SK-N-SH (cell line): ENCODE results near the gene H6PD.

Source experiments
- CTCF ChIP-seq: fragments of 200-600 bp; sonication (generic); IDR thresholded peaks from 2 replicates; pipeline ENCODE4 v1.6.1; 2017; ENCODE audit warnings: antibody characterized with exemption, mild to moderate bottlenecking, moderate library complexity
- TF ChIP-seq, protein P1 (sequence below): fragments of 150-350 bp; IDR thresholded peaks from 2 replicates; pipeline ENCODE4 v1.6.1; 2017; ENCODE audit warnings: antibody characterized with exemption, low read length, low read depth, borderline replicate concordance

DNA sequence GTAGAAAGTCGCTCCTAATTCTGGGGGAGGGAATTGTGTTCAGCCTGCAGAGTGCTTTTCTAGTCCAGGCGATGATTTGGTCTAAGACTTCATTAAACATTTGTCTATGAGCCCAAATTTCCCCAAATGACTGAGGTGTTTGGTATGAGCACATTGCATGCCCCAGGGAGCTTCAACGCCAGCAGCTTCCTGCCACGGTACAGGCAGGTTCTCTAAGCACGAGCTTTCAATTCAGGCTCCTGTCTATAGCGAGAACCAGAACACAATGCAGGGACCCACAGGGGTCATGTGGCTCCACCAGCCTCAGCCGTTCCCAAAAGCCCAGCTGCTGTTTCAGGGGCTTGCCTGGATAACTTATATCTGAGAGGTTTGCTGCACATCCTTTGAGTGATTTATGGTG is 34.1 kb upstream of the H6PD start:
- TF ChIP-seq CTCF: no peak
- TF ChIP-seq, protein P1, sequence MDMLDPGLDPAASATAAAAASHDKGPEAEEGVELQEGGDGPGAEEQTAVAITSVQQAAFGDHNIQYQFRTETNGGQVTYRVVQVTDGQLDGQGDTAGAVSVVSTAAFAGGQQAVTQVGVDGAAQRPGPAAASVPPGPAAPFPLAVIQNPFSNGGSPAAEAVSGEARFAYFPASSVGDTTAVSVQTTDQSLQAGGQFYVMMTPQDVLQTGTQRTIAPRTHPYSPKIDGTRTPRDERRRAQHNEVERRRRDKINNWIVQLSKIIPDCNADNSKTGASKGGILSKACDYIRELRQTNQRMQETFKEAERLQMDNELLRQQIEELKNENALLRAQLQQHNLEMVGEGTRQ: no peak
